NCI-H82 treated with DMSO at 0.1 percent for 48 hours (cell line): ENCODE measurements around the gene CNR2.
"Not testable (repeated sequence)": the region's sequence is repeated elsewhere in the genome, so short reads cannot be mapped to it uniquely, and the experiment has no call there.

Experiments used
- DNase-seq: peaks from one replicate; lab custom pipeline; 2025; ENCODE audit not compliant: unreplicated experiment; lab: John Stamatoyannopoulos, UW

The CNR2 gene

DNA sequence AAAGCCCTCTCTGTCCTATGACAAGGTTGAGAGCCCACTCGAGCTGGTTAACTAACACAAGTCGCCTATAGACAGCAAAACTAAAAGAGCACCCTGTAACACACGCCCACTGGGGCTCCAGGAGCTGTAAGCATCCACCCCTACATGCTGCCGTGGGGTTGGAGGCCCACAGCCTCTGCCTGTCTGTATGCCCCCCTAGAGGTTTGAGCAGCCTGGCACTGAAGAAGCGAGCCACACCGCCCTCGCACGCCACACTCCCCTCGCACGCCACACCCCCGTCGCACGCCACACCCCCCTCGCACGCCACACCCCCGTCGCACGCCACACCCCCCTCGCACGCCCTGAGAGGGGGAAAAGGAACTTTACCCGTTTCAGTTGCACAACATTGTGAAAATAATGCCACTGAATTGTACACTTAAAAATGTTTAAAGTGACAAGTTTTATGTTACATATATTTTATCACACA, 74.7 kb downstream of the CNR2 start:
- no peak for DNase-seq

DNA sequence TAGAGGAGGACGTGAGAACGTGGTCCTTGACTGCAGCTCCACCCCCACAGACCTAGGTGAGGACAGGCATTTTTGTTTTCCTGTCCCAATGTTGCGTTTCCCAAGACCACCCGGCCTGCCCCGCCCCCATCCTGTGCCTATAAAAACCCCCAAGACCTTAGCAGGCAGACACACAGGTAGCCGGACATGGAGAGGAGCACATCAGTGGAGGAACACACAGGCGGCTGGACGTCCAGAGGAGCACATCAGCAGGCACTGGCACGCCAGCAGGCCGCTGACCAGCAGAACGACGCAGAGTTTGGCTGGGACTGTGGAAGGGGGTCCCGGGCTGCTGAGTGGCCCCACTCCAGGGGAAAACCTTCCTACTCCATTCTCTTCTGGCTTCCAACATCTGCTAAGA, 75.3 kb downstream of the CNR2 start:
- no peak for DNase-seq

DNA sequence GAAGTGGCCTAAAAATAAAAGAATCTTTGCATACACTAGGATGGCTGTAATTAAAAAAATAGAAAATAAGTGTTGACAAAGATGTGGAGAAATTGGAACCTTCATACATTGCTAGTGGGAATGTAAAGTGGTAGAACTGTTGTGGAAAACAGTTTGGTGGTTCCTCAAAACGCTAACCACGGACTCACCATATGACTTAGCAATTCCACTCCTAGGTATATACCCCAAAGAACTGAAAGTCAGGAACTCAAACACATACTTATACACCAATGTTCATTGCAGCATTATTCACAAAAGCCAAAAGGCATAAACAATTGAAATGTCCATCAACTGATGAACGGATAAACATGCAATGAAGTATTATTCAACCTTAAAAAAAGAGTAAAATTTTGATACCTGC, 77.1 kb downstream of the CNR2 start:
- no peak for DNase-seq

DNA sequence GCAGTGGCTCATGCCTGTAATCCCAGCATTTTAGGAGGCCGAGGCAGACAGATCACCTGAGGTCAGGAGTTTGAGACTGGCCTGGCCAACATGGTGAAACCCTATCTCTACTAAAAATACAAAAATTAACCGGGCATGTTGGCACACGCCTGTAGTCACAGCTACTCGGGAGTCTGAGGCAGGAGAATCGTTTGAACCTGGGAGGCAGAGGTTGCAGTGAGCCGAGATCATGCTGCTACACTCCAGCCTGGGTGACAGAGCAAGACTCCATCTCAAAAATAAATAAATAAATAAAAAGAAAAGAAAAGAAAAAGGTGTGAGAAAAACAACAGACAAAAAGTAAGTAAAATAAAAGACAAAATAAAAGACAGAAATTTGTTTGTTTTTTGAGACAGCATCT, 79.0 kb downstream of the CNR2 start:
- DNase-seq = not testable (repeated sequence)

DNA sequence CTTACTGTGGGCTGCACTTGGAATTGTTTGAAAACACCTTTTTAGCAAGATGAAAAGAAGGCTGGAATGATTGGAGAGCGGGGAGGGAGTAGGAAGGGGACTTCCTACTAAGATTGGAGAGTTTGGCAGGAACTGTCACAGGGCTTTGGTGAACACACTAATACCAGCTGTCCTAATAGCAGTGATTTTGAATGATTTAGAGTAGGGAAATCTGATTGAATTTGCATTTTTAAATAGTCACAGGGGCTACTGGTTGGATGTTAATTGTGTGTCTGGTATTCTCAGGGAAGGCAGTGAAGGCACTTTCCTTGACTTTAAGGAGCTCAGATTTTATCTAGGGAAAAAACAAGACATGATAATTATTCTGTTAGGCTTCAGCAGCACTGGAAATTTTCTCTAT, 85.4 kb downstream of the CNR2 start:
- DNase-seq = no peak

DNA sequence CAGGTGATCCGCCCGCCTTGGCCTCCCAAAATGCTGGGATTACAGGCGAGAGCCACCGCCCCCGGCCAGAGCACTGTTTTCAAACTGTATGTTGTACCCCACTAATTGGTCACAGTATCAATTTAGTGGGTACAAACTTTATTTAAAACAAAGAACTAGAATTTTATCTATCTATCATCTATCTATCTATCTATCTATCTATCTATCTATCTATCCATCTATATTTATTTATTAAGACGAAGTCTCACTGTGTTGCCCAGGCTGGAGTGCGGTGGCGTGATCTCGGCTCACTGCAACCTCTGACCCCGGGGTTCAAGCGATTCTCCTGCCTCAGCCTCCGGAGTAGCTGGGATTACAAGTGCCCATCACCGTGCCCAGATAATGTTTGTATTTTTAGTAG, 86.6 kb downstream of the CNR2 start:
- not testable (repeated sequence) for DNase-seq

DNA sequence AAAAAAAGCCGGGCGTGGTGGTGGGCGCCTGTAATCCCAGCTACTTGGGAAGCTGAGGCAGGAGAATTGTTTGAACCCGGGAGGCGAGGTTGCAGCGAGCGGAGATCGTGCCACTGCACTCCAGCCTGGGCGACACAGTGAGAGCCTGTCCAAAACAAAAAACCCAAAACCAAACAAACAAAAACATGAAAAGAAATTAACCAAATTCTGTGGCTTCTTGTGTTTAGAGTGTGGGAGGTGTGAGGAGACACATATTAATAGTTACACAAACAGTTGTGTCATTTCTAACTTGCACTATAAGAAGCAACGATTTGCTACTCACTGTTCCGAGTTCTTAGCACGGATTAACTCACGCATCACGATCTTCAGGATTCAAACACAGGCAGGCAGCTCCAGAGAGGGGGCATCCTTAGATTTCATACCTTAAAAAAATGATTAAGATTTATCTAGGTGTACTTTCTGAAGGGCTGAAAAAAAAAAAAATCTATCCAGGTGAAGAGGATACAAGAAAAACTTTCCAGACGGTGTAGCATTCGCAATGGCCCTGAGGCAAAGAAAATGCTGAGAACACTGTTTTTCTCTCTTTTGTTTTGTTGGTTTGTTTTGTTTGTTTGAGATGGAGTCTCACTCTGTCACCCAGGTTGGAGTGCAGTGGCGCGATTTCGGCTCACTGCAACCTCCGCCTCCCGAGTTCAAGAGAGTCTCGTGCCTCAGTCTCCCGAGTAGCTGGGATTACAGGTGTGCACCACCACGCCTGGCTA, 87.2 kb downstream of the CNR2 start:
- DNase-seq = peak; percentile 19

DNA sequence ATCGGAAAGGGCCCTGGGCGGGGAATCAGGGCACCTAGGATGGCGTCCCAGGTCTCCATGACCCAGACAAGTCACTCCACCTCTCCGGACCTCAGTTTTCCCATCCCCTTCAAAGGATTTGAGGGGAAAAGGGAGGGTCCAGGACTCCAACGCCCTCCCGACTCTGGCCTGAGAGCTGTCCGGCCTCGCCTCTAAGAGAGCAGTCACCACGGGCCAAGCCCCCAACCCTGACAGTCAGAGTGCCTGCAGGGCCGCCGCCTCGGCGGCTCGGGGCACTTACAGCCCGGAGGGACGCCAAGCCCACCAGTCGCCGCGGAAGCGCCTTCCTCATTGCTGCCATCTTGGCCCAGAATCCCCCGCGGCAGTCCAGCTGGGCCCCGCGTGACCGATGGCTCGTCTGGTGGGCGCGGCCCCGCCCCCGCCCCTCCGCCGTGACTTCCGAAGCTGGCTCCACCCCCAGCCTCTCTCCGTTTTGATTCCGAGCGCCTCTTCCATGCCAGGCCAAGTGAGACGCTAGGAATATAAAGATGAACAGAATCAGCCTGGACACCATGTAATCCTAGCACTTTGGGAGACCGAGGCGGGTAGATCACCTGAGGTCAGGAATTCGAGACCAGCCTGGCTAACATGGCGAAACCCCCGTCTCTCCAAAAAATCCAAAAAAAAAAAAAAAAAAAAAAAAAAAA, 87.9 kb downstream of the CNR2 start, which contains the start of gene HMGCL:
Gene HMGCL (minus strand): TSS at position 354 of the 686 bp plus-strand sequence. CDS start 14 bp downstream, at position 340.
- peak; percentile 77 for DNase-seq

DNA sequence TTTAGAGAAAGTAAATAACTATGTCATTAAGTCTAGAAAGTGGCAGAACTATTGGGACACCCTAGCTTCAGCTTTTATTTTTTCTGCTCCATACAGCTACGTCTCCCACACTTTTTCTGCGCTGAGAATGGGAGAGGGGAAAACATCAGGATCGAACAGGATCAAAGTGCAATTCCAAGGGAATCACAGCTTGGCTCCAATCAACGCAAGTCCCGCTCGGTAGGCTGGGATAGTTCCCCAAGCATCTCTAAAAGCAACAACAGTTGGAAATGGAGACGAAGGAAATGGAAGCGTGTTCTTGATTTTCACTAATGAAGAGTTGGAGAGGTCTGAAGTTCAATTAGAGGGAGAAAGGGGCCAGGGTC, 88.5 kb downstream of the CNR2 start:
- DNase-seq = no peak

DNA sequence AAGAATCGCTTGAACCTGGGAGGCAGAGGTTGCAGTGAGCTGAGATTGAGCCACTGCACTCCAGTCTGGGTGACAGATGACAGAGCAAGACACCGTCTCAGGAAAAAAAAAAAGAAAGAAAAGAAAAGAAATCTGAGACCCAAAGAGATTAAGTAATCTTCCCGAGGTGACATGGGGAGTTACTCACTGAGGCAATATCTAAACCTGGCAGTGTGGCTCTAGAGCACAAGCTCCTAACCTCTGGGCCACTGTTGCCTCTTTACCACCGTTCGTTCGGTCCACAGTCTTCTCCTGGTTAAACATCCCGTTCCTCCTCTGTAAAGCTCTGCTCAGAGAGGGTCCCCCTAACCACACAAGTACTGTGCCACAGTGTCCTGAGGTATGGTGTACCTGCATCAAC, 89.4 kb downstream of the CNR2 start:
- no peak for DNase-seq
